Stimulated activated CD8-positive, alpha-beta memory T cell treated with anti-CD3 and anti-CD28 coated beads, Interleukin-15, amount 100 ng/mL, for 48 hours (primary cell): ENCODE measurements around the gene AGPAT4.

ENCODE experiments used
- DNase-seq, 2 donors: peaks; one replicate each; pipeline ENCODE4 v3.0.0-alpha.2; 2020; ENCODE audit warnings: low read depth in 2 of 2

AGPAT4 gene

GRCh38 chr6:161110028-161110779, 163.7 kb downstream of the AGPAT4 start:
- DNase-seq, result no peak

DNA sequence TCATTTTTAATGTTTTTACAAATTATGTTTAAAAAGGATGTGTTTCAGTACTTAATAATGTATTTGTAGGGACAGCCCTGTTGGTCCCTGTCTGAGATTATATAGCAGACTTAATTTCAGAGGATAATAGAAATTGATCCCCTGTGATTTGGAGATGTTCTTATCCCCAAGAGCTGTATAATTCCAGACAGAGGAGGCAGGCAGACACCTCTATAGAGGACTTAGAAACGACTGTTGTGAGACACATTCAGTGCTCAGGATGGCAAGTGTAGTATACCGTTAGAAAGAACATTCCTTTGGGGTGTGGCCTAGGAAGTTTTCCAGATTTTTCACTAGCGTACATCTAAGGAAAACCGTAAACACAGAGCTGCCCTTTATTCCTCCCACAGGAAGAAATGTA, 164.5 kb downstream of the AGPAT4 start:
- no peak for DNase-seq

- no peak for DNase-seq
Measured at GRCh38 chr6:161108916-161109315, 164.9 kb downstream of the AGPAT4 start.

DNA sequence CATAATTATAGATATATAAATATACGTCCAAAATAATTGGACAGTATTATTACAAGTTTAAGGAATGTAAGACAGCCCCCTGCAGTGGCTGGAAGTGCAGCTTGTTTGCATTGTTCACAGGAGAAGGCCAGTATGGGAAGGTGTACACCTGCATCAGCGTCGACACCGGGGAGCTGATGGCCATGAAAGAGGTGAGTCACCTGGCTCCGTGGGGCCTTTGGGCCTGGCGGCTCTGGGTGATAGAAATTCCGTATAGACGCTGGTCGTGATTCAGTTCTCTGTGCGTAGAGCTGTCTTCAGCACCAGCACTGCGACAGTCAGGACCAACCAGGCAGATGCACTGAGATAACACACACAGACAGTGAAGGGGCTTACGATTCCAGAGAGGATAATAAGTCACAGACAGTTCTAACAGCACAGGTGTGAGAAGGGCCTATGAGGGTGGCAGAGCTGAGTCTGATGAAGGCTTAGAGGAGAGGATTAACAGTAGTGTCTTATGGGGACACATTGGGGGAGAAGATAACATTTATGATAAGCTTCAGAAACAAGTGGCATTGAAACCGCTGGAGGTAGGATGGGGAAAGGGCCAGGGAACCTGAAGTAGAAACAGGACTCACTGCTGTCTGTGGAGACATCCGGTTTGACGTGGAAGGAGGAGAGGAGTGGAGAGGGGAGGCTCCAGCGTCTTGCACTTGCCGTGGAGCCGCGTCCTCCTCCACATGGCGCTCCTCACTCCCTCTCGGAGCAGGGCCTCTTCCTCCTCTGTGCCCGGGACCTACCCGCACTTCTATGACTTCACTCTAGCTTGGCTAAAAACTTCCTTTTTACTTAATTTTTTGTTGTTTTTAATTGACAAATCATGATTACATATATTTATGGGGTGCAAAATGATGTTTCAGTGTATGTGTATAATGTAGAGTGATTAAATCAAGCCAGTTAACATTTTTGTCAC, 165.8 kb downstream of the AGPAT4 start:
- DNase-seq, result no peak

DNA sequence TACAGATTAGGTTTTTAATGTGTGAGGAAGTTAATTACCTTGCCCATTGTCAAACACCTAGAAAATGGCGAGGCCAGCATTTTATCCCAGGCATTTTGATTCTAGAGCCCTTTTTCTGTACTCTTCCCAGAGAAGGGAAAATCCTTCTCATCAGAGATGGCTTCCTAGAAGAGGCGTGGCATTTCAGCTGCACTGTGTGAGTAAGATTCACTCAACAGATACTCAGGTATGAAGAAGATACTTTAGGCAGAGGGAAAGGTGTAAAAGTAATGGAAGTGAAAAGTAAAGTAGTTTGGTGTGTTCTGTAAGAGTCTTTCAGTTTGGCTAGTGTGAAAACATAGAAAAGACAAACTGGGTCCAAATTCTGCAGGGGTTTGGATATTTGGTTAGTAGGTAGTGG, 168.5 kb downstream of the AGPAT4 start:
- DNase-seq, result no peak

- no peak for DNase-seq
Measured at GRCh38 chr6:161104966-161105365, 168.9 kb downstream of the AGPAT4 start.

- no peak for DNase-seq
Measured at GRCh38 chr6:161103475-161103874, 170.4 kb downstream of the AGPAT4 start.

- no peak for DNase-seq
Measured at GRCh38 chr6:161101517-161101916, 172.3 kb downstream of the AGPAT4 start.

- no peak for DNase-seq
Measured at GRCh38 chr6:161100072-161100471, 173.8 kb downstream of the AGPAT4 start.

- DNase-seq, result no peak
Measured at GRCh38 chr6:161095916-161096315, 177.9 kb downstream of the AGPAT4 start.

DNA sequence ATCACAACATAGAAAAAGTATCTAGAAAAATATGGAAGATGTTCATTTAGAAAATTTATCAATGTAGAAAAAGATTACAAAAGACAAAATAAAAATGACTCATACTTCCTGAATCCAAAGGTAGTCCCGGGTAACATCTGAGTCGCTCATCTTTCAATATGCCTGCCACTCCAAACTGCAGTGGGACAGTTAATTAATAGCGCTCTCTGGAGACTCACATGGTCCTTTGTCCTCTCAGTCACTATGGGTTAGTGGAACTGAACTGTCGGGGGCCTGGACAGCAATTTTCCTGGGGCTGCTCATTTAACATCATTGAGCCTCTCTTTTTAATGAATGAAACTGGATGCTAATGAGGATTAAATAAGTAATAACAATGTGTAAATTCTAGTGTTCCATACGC, 178.9 kb downstream of the AGPAT4 start:
- no peak for DNase-seq

DNA sequence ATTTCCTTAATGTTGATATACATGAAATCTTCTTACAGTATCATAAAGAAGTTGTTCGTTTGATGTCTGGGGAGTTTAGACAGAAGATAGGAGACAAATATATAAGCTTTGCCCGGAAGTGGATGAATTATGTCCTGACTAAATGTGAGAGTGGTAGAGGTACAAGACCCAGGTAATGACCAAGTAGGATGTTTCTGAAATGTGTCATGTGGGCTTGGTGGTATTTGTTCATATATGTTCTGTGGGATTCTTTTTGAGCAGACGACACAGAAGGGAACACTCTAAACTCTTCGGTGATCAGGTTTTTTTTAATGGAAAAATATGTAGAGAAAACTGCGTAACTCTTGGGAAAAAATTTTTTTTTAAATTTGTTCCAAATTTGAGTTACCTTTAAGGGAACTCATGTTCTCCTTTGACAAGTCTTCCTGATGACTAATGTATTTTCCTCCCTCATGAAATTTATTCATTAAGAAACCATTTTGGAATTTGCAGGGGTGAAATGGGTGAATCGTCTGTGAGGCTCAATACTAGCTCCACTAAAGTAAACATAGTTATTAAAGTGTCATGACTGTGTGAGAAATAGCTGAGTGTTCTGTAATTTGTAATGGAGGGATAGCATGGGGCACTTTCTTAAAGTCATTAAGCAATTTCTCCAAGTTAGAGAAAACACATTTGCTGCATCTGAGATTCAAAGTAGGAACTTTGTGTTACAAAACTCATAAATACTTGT, 181.7 kb downstream of the AGPAT4 start:
- DNase-seq, result no peak

- DNase-seq, result no peak
Measured at GRCh38 chr6:161091151-161091550, 182.7 kb downstream of the AGPAT4 start.

DNA sequence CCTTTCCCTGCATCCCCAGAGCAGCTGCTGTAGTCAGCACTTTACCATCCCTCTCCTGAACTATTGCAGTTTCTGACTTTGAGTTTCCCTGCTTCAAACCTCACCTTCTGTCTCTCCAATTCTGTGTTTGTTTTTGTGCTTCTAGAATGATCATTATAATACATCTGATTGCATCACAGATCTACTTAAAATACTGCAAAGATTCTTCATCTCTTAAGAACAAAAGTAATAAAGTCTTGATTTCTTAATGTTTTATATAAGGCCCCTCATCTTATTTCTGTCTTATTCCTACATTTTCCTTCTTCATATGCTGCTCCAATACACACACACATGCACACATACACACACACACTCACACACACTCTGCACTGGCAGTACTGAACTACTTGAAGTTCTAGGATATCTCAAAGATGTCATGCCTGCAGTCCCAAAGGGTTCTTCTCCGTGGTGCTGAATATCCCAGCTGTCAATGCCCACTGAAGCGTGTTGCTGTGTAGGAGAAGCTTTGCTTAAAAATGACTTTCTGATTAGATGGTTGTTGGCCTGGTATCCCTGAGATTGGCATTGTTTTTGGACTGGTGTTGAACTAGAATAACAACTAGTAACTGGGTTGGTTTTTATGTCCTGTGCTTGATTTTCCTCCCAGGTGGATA, 185.1 kb downstream of the AGPAT4 start:
- no peak for DNase-seq

DNA sequence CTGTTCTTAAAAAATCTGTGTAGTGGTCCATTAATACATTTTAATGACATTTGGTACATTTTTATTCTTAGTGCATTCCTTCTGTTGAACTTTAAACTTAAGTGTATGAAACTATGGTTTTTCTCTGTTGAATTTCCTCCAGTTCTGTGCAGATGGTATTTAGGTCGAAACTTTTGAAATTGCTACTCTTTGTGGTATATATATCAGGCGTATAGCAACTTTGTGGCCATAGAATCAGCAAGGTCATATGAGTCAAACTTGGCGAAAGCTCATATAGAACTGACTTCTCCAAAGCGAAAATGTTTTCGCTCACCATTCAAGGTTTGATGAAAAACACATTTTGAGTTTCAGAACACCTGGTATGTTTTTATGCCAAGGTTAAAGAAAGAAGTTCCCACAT, 188.6 kb downstream of the AGPAT4 start:
- DNase-seq, result no peak

DNA sequence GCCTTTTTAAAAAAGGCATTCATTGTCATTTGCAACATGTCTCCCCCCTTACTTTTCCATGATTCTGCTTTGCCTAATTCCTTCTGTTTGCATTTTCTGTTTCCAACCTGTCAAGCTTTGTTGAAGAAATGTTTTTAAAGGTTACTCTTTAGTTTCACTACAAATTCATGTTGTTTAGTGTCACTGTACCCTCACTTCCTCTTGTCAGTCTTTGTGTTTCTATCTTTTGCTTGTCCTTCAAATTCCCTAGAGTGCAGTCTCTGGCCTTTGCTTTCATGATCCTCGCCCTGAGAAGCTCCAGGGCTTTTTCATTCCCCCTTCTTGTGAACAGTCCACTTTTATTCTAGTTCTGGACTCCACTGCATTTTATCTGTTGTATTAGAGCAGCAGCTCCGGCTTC, 191.6 kb downstream of the AGPAT4 start:
- DNase-seq, result no peak

DNA sequence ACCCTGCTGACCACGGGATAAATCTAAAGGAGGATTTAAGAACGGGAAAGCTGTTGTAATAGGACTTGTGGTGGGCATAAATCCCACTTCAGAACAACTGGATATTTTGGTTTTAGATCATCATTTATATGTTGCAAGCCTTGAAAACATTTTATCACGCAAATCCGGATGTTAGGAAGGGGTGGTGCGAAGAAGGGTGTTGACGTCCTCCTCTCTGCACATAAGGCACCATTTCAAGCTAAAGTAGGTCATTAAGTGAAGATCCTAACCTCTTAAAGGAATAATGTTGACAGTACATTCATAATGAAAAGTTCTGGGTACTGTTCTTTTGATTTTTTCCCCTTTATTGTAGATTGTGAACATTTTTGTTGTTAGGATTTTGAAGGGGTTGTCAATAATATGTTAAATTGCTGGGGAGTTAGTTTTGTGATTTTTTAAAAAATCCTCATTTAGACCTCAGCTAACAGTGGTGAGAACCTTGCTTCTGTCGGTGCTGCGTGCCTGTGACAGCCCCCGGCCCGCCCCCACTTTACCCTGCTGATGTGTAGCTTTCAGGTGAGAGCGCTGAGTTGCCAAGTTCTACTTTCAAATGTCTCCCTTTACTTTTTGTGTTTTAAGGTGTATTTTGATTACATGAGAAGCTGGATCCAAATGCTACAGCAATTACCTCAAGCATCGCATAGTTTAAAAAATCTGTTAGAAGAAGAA, 193.4 kb downstream of the AGPAT4 start:
- no peak for DNase-seq
